Measurements from ENCODE around the gene GNAZ. TPM values are rescaled to one million over a fixed set of nuclear protein-coding genes. Genes with fewer than 3 reads are reported as not detected.

GNAZ gene
- total and polyA plus RNA-seq, 2 donors from 2014 or later, result 3.7 to 5.7 TPM

DNA sequence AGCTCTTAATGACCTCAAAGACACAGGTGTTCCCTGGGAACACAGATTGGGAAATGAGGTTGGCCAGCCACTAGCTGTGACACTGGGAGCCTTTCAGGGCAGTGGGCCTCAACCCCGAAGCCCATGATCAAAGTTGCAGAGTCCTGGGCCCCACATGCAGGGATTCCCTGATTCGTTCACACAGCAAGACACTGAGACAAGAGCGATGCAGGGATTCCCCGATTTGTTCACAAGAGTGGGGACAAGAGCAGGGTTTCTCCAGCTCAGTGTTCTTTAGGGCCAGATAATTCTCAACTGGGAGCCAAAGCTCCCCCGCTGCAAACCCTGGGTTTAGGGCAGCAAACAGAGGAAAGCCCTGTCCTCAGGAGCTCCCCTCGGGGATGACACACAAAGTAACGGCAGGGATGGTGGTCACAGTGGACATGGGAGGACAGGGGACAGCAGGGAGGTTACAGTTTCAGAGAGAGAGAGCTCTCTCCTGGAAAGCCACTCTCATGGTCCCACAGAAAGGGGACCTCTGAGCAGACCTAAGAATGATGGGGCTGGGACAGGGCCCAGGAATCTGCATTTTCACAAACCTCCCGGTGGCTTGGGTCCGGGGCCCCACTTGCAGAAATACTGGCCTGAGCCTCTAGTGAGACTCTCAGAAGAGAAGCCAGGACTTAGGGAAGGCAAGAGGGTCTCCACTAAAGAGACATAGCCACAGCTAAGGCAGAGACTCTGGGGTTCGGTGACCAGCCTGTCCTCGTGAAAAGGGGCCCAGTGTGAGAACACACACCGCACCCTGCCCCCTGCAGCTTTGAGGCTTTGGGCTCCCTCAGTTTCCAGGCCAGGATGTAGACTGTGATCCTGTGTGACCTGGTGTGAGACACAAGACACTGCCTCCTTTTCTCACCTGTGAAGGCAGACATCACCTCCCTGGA is 7.4 kb upstream of the GNAZ start:
- Histone ChIP-seq H3K9ac (ENCODE audit: low read length in 3 of 3) (no peak overlapping the region), H3K27ac (ENCODE audit: low read depth in 2 of 2, low read length in 2 of 2) (no peak overlapping the region), H3K4me1 (ENCODE audit: control insufficient read depth in 2 of 3, insufficient read depth in 2 of 3, low read depth in 1 of 3, low read length in 3 of 3) (no peaks in the 10 kb centered on the region), H3K36me3 (ENCODE audit: control insufficient read depth in 2 of 3, insufficient read depth in 3 of 3, low read length in 3 of 3) (no peaks in the 10 kb centered on the region), H3K27me3 (ENCODE audit: control insufficient read depth, insufficient read depth, low read length) (no peaks in the 10 kb centered on the region), H3K9me3 (ENCODE audit: control insufficient read depth in 2 of 3, insufficient read depth in 1 of 3, low read length in 3 of 3) (no peaks in the 10 kb centered on the region), H3K4me3 (ENCODE audit: low read length in 3 of 3) (no peak overlapping the region)
- FAIRE-seq (no peak), DNase-seq (peak in 3 of 5 donors; percentile 4 to 19 (median 18))
- intact Hi-C loops (cut with DNase I), result no loop called here
- TF ChIP-seq, protein P1, sequence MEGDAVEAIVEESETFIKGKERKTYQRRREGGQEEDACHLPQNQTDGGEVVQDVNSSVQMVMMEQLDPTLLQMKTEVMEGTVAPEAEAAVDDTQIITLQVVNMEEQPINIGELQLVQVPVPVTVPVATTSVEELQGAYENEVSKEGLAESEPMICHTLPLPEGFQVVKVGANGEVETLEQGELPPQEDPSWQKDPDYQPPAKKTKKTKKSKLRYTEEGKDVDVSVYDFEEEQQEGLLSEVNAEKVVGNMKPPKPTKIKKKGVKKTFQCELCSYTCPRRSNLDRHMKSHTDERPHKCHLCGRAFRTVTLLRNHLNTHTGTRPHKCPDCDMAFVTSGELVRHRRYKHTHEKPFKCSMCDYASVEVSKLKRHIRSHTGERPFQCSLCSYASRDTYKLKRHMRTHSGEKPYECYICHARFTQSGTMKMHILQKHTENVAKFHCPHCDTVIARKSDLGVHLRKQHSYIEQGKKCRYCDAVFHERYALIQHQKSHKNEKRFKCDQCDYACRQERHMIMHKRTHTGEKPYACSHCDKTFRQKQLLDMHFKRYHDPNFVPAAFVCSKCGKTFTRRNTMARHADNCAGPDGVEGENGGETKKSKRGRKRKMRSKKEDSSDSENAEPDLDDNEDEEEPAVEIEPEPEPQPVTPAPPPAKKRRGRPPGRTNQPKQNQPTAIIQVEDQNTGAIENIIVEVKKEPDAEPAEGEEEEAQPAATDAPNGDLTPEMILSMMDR (IDR thresholded peaks at IDR 0.05; ENCODE audit: borderline replicate concordance, extremely low read depth, insufficient read depth), result no peak

DNA sequence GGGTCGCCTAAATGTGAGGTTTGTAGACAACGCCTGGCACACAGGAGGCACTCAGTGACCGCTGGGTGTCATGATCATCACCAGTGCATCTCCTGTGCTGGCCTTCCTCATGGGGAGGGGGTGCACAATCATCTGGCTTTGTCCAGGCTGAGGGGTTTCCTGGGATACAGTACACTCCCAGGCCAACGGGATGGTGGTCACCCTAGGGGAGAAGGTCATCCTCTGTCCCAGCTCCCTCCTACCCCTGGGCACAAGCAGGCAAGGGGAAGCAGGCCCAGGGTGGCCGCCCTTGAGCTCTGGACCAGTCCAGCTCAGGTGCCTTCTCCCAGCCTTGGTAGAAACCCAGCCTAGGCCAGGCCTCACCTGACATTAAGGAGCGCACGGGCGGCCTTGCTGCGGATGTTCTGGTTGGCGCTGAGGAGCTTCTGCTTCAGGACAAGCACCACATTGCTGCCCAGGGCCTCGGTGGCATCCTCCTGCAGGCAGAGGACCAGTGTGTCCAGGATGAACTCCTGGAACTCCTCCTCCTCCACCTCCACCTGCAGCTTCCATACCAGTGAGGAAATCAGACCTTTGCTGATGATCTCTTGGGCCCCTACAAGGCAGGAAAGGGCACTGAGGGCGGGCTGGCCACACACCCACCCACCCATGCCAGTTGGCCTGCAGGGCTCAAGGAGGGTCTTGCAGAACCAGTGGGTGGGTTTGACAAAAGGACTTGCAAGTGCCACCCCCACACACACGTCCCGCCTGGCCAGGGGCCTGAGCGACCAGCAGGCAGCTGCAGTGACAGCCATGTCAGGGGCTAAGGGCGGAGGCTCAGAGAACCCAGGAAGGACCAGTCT is 6.6 kb upstream of the GNAZ start:
- Histone ChIP-seq H3K27me3 (ENCODE audit: control insufficient read depth, insufficient read depth, low read length) (no peaks in the 10 kb centered on the region), H3K27ac (ENCODE audit: low read depth in 2 of 2, low read length in 2 of 2) (no peak overlapping the region), H3K4me3 (ENCODE audit: low read length in 3 of 3) (no peak overlapping the region), H3K36me3 (ENCODE audit: control insufficient read depth in 2 of 3, insufficient read depth in 3 of 3, low read length in 3 of 3) (no peaks in the 10 kb centered on the region), H3K9me3 (ENCODE audit: control insufficient read depth in 2 of 3, insufficient read depth in 1 of 3, low read length in 3 of 3) (no peaks in the 10 kb centered on the region), H3K9ac (ENCODE audit: low read length in 3 of 3) (no peak overlapping the region), H3K4me1 (ENCODE audit: control insufficient read depth in 2 of 3, insufficient read depth in 2 of 3, low read depth in 1 of 3, low read length in 3 of 3) (no peaks in the 10 kb centered on the region)
- FAIRE-seq, result no peak
- TF ChIP-seq, protein P1 (IDR thresholded peaks at IDR 0.05; ENCODE audit: borderline replicate concordance, extremely low read depth, insufficient read depth), result no peak
- intact Hi-C loops (cut with DNase I), result no loop called here
- peak in 3 of 5 donors; percentile 7 to 55 (median 30) for DNase-seq

DNA sequence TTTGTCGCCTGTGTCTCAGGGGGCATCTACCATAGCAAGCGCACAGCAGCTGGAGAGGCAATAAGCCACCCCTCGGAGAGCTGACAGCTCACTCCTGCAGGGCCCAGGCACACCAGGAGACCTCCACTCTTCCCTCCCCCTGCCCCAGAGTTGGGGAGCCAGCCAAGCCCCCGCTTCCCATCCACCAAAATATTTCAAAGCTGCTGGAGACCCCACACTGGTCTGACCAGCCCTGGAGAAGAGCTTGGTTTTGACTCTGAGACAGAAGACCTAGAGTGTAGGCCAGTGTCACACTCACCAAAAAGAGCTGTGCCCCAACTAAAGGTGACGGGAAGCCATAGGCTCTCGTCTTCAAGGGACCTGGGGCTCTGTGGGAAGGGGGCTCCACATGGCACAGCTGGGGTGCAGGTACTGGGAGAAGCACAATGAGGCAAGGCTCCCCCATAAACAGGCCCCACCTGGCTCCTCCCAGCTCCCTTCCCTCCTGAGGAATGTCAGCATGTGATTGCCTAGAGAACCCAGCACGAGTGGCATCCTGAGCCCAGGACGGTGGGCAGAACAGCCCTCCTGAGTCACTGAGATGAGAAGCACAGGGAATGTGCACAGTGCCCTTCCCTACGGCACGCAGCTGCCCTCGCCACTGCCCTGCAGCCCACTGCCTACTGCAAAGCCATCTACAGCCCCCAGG is 5.8 kb upstream of the GNAZ start:
- Histone ChIP-seq H3K9me3 (ENCODE audit: control insufficient read depth in 2 of 3, insufficient read depth in 1 of 3, low read length in 3 of 3) (no peaks in the 10 kb centered on the region), H3K4me1 (ENCODE audit: control insufficient read depth in 2 of 3, insufficient read depth in 2 of 3, low read depth in 1 of 3, low read length in 3 of 3) (peaks cover 0 to 3% (median 0%) of the 10 kb centered on the region in 3 donors), H3K27ac (ENCODE audit: low read depth in 2 of 2, low read length in 2 of 2) (no peak overlapping the region), H3K36me3 (ENCODE audit: control insufficient read depth in 2 of 3, insufficient read depth in 3 of 3, low read length in 3 of 3) (no peaks in the 10 kb centered on the region), H3K9ac (ENCODE audit: low read length in 3 of 3) (no peak overlapping the region), H3K4me3 (ENCODE audit: low read length in 3 of 3) (no peak overlapping the region), H3K27me3 (ENCODE audit: control insufficient read depth, insufficient read depth, low read length) (no peaks in the 10 kb centered on the region)
- intact Hi-C loops (cut with DNase I), result no loop called here
- DNase-seq (peak in 3 of 5 donors; percentile 8 to 30 (median 29)), FAIRE-seq (no peak)
- TF ChIP-seq, protein P1 (IDR thresholded peaks at IDR 0.05; ENCODE audit: borderline replicate concordance, extremely low read depth, insufficient read depth), result no peak
